GM21360 (cell line): Measurements from ENCODE around the gene TNPO3.
"Not testable (repeated sequence)": the region's sequence is repeated elsewhere in the genome, so short reads cannot be mapped to it uniquely, and the experiment has no call there.

Experiments used
- ATAC-seq: cut with Tn5 transposase; IDR thresholded peaks from one replicate; pipeline ENCODE4 v1.9.1; 2021; ENCODE audit warnings: mild to moderate bottlenecking, moderate library complexity; ENCODE audit not compliant: unreplicated experiment

TNPO3 gene

GRCh38 chr7:129017933-129018538, 36.9 kb downstream of the TNPO3 start:
- ATAC-seq: no peak

GRCh38 chr7:129017264-129017663, 37.6 kb downstream of the TNPO3 start:
- ATAC-seq: no peak

- ATAC-seq: no peak
Observed at GRCh38 chr7:129014501-129015101, 40.3 kb downstream of the TNPO3 start.

GRCh38 chr7:129013048-129013724, 41.7 kb downstream of the TNPO3 start:
- no peak for ATAC-seq

DNA sequence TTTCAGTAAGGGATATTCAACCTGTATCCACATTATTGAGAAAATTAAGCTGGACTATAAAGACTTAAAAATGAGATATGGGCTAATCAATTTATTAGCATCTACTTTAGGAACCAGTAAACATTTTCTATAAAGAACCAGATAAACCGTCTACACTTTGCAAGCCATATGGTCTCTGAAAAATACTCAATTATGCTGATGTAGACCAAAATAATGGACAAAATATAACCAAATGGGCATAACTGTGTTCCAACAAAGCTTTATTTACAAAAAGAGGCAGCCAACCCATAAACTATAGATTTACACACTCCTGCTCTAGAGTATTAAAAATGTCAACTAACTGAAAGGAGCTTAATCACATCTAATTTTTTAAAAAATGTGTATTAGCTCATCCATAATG, 42.3 kb downstream of the TNPO3 start:
- ATAC-seq: no peak

GRCh38 chr7:129010075-129010474, 44.8 kb downstream of the TNPO3 start:
- ATAC-seq: no peak

DNA sequence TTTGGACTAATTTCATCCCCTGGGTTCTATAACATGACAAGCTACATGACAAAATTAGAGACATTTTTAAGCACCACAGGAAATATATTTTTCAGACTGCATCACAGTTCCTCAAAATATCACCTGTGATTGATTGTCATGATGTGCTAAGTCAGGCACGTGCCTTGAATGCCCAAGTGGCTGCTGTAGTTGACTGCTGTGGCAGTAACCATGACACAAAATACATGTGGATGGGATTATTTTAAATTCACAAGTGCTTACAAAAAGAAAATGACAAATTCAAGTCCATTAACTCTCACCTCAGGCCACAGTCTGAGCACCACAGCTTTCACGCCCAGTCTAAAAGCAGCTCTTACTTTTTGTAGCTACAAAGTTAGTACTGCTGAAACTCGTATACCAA, 45.5 kb downstream of the TNPO3 start:
- peak; percentile 58 for ATAC-seq

- peak; percentile 32 for ATAC-seq
Observed at GRCh38 chr7:129008645-129009414, 46.1 kb downstream of the TNPO3 start.

- no peak for ATAC-seq
Observed at GRCh38 chr7:129007572-129007971, 47.3 kb downstream of the TNPO3 start.

DNA sequence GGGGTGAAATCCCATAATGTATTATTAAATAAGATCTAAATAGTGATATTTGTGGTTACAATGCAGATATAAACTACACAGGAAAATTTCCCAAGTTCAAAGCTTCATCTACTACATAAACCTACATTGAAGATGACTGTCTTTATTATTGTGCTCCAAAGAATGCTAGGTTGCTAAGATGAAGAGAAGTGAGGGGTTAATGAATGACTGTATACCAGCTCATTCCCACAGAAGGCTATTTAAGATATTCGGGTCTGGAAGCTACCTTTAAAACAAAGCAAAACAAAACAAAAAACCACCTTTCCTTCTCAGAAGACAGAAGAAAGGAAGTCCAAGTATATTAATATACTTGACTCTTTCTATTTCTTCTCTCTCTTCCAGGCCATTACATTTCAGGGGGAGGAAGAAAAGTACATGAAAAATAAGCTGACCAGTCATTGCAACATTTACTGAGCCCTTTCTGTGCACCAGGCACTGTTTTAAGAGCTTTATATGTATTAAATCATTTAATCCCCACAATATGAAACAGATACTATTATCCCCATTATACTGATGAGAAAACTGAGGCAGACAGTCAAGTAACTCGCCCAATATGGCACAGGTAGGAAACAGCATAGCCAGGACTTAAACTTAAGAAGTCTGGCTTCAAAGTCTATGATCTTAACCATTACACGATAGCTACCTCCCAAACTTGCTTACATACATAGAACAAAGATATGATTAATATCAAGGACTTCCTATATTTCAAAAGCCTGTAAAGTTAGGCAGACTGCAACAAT, 48.1 kb downstream of the TNPO3 start:
- no peak for ATAC-seq

DNA sequence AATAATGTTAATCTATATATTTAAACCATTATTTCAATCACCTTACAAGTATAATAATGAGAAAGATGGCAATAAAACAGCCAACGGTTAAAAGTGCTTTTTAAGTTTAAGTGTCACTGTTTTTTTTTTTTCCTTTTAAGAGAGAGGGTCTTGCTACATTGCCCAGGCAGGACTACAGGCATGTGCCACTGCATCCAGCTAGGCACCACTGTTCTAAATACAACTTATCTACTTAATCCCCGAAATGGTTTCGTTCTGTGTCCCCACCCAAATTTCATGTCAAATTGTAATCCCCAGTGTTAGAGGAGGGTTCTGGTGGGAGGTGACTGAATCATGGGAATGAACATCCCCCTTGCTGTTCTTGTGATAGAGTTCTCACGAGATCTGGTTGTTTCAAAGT, 49.7 kb downstream of the TNPO3 start:
- ATAC-seq: no peak

GRCh38 chr7:128997181-128997580, 57.7 kb downstream of the TNPO3 start:
- ATAC-seq: no peak

- not testable (repeated sequence) for ATAC-seq
Observed at GRCh38 chr7:128994560-128994959, 60.4 kb downstream of the TNPO3 start.

DNA sequence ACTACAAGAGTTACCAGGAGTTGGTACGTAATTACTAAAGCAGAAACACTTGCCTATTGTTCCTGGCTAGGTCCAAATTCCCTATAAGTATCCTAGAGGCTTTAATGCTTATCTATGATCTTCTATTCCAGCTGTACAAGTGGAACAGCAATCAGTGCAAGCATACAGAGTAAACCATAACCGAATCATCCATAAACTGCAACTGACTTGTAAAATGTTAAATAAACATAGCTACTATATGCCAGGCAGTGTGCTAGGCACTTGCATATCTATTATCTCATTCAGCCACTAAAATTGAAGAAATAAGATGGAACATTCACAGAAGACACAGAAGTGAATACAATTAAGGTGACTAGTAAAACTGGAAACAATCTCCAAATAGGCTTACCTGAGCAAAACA, 61.5 kb downstream of the TNPO3 start:
- ATAC-seq: no peak

DNA sequence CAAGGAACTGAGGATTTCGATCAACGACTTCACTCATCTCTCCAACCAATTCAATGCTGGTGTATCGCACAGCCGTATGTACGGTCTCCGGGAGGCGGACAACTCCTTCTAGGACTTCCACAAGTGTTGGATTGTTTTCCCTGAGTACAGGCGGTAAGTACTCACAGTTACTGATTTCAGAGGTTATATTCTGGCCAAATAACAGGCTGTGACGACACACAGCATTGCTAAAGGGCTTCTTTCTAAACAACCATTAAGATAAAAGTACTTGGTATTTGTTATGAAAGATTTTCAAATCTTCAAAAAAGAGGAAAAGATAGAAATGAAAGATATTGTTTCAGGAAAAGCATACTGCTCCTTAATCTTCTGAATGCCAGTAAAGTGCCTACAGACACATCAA, 65.0 kb downstream of the TNPO3 start:
- no peak for ATAC-seq

DNA sequence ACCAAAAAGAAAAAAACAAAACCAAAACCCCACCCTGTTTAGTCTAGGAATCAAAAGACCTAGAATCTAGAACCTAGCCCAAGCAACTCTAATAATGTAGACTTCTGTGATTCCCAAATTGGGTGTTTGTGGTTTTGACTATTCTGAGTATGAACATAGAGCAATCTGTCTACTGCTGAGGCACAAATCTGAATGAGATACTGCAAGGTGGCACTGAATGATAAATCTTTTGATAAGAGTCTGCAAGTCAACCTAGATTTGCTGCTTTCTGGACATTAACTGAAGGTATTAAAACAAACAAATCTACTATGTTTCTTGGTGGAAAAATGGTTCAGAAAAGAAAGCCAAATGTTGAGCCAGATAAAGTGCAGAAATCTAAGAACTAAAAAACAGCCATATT, 66.5 kb downstream of the TNPO3 start:
- ATAC-seq: no peak

DNA sequence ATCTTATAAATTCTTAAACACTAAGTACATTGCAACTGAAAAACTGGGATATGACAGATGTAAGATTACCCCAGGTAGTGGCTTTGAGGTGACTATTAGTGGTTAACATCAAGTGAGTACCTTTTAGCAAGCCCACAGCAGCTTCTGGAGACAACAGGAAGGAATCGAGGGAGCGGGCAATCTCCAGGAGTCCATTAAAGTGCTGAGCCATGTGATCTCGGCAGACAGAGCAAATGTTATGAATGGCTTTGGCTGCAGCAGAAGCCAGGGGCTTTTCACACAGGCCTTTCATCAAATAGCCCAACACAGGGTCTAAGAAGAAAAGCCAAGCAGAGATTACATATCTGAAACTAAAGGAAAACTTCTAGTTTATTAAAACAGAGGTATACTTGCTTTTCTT, 68.3 kb downstream of the TNPO3 start:
- ATAC-seq: no peak

GRCh38 chr7:128985660-128986059, 69.3 kb downstream of the TNPO3 start:
- no peak for ATAC-seq

DNA sequence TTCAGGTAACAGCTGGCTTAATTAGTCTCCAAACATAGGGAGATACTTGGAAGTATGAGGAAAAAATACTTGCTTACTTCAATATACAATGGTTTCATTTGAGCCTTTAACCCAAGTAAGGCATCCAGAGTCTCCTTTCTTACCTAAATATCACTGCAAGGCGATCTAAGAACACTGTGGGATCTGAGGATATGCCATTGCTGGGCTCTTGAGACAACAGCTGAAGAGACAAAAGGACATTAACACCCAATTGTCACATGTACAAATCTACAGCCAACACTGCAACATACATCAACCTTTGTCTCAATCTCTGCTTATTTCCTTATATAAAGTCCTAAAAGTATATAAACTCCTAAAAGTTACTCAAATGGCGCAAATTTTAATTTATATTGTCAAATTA, 72.8 kb downstream of the TNPO3 start:
- ATAC-seq: no peak

GRCh38 chr7:128974241-128974934, 80.5 kb downstream of the TNPO3 start:
- no peak for ATAC-seq
